ENCODE data around the gene SLC35D3.

DNA sequence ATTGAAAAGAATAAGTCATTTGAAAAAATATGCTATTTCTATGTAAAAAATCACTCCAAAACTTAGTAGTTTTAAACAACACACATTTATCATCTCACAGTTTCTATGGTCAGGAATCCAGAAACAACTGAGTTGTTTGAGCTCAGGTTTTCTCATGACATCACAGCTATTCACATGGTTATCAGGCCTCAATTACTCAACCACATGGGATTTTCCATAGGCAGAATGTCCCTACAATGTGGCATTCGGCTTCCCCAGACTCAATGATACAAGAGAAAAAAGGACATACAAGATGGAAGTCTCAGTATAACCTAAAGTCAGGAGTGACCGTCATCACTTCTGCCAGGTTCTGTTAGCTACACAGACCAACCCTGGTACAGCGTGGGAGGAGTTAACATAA is 3.4 kb upstream of the SLC35D3 start:
- TF ChIP-seq, protein P1, sequence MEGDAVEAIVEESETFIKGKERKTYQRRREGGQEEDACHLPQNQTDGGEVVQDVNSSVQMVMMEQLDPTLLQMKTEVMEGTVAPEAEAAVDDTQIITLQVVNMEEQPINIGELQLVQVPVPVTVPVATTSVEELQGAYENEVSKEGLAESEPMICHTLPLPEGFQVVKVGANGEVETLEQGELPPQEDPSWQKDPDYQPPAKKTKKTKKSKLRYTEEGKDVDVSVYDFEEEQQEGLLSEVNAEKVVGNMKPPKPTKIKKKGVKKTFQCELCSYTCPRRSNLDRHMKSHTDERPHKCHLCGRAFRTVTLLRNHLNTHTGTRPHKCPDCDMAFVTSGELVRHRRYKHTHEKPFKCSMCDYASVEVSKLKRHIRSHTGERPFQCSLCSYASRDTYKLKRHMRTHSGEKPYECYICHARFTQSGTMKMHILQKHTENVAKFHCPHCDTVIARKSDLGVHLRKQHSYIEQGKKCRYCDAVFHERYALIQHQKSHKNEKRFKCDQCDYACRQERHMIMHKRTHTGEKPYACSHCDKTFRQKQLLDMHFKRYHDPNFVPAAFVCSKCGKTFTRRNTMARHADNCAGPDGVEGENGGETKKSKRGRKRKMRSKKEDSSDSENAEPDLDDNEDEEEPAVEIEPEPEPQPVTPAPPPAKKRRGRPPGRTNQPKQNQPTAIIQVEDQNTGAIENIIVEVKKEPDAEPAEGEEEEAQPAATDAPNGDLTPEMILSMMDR (IDR thresholded peaks at IDR 0.05) = no peak
- TF ChIP-seq, protein P2, sequence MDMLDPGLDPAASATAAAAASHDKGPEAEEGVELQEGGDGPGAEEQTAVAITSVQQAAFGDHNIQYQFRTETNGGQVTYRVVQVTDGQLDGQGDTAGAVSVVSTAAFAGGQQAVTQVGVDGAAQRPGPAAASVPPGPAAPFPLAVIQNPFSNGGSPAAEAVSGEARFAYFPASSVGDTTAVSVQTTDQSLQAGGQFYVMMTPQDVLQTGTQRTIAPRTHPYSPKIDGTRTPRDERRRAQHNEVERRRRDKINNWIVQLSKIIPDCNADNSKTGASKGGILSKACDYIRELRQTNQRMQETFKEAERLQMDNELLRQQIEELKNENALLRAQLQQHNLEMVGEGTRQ (CRISPR knock-in tag; IDR thresholded peaks at IDR 0.05) = no peak
- TF ChIP-seq FOXP1 (CRISPR knock-in tag; IDR thresholded peaks at IDR 0.05; ENCODE audit: borderline replicate concordance) = no peak
- TF ChIP-seq, protein P3, sequence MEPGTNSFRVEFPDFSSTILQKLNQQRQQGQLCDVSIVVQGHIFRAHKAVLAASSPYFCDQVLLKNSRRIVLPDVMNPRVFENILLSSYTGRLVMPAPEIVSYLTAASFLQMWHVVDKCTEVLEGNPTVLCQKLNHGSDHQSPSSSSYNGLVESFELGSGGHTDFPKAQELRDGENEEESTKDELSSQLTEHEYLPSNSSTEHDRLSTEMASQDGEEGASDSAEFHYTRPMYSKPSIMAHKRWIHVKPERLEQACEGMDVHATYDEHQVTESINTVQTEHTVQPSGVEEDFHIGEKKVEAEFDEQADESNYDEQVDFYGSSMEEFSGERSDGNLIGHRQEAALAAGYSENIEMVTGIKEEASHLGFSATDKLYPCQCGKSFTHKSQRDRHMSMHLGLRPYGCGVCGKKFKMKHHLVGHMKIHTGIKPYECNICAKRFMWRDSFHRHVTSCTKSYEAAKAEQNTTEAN (CRISPR knock-in tag; IDR thresholded peaks at IDR 0.05) = no peak
